Vagina (tissue), 2 donors: ENCODE measurements around the gene ETV5.

ENCODE experiments used
- POLR2A ChIP-seq, 2 donors: fragments of 450-650 bp; IDR thresholded peaks; one replicate each; pipeline ENCODE4 v1.6.1; 2017; ENCODE audit warnings: antibody characterized with exemption in 2 of 2, mild to moderate bottlenecking in 2 of 2, moderate library complexity in 2 of 2
- POLR2AphosphoS5 ChIP-seq, 2 donors: sonication (generic); formaldehyde crosslinking; IDR thresholded peaks; one replicate each; pipeline ENCODE4 v1.9.0; 2017; ENCODE audit warnings: antibody characterized with exemption in 2 of 2, mild to moderate bottlenecking in 2 of 2, low read depth in 1 of 2; ENCODE audit not compliant: insufficient read depth in 1 of 2
- TF ChIP-seq, protein P1 (sequence below), 3 experiments: fragments of 450-650 bp in 2 of 3; fragments of 200-600 bp in 1 of 3; sonication (generic) in 1 of 3; IDR thresholded peaks; one replicate each; pipeline ENCODE4 v1.5.1; 2017 to 2019; ENCODE audit warnings: antibody characterized with exemption in 3 of 3, mild to moderate bottlenecking in 2 of 3, moderate library complexity in 2 of 3

DNA sequence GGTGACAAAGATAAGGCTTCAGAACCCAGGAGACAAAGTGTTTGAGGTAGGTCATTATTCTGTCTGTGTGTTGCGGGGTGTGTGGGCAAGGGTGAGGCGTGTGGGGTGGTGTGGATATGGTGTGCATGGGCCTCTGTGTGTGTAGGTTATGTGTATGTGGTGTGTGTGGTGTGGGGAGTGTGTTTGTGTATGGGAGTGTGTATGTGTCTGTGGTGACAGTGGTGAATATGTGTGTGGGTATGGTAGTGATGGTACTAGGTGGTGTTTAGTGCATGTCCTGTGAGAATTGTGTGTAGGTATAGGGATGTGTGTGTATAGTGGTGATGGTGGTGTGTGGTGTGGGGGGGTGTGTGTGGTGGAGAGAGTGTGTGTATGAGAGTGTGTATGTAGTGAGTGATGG, 16.2 kb upstream of the ETV5 start:
- TF ChIP-seq, protein P1, sequence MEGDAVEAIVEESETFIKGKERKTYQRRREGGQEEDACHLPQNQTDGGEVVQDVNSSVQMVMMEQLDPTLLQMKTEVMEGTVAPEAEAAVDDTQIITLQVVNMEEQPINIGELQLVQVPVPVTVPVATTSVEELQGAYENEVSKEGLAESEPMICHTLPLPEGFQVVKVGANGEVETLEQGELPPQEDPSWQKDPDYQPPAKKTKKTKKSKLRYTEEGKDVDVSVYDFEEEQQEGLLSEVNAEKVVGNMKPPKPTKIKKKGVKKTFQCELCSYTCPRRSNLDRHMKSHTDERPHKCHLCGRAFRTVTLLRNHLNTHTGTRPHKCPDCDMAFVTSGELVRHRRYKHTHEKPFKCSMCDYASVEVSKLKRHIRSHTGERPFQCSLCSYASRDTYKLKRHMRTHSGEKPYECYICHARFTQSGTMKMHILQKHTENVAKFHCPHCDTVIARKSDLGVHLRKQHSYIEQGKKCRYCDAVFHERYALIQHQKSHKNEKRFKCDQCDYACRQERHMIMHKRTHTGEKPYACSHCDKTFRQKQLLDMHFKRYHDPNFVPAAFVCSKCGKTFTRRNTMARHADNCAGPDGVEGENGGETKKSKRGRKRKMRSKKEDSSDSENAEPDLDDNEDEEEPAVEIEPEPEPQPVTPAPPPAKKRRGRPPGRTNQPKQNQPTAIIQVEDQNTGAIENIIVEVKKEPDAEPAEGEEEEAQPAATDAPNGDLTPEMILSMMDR (IDR thresholded peaks at IDR 0.05) = no peak
- TF ChIP-seq POLR2AphosphoS5 (IDR thresholded peaks at IDR 0.05; ENCODE audit: insufficient read depth in 1 of 2, low read depth in 1 of 2) = no peak
- TF ChIP-seq POLR2A (IDR thresholded peaks at IDR 0.05) = no peak
